ENCODE data around the gene GPC6.
A peak's percentile ranks its signal among the peaks of the same experiment; 100 is the strongest.

Gene GPC6

GRCh38 chr13:93230261-93230855 is 3.8 kb downstream of the GPC6 start:
- peak; percentile 93 for DNase-seq (ENCODE audit: low read depth)

GRCh38 chr13:93231867-93232266 is 5.3 kb downstream of the GPC6 start:
- DNase-seq (ENCODE audit: low read depth), result no peak

GRCh38 chr13:93233997-93234416 is 7.4 kb downstream of the GPC6 start:
- no peak for DNase-seq (ENCODE audit: low read depth)

- no peak for DNase-seq (ENCODE audit: low read depth)
Measured at GRCh38 chr13:93234459-93234858, 7.9 kb downstream of the GPC6 start.

GRCh38 chr13:93235258-93236015 is 8.8 kb downstream of the GPC6 start:
- peak; percentile 72 for DNase-seq (ENCODE audit: low read depth)

GRCh38 chr13:93238711-93239110 is 12.1 kb downstream of the GPC6 start:
- DNase-seq (ENCODE audit: low read depth), result no peak

GRCh38 chr13:93243375-93244063 is 16.9 kb downstream of the GPC6 start:
- no peak for DNase-seq (ENCODE audit: low read depth)

GRCh38 chr13:93244141-93244917 is 17.7 kb downstream of the GPC6 start:
- DNase-seq (ENCODE audit: low read depth), result peak; percentile 37

GRCh38 chr13:93244918-93245280 is 18.3 kb downstream of the GPC6 start:
- peak; percentile 23 for DNase-seq (ENCODE audit: low read depth)

- DNase-seq (ENCODE audit: low read depth), result no peak
Measured at GRCh38 chr13:93246069-93246468, 19.5 kb downstream of the GPC6 start.

GRCh38 chr13:93248627-93249047 is 22.0 kb downstream of the GPC6 start:
- no peak for DNase-seq (ENCODE audit: low read depth)

GRCh38 chr13:93249364-93250306 is 23.0 kb downstream of the GPC6 start:
- peak; percentile 78 for DNase-seq (ENCODE audit: low read depth)

- DNase-seq (ENCODE audit: low read depth), result no peak
Measured at GRCh38 chr13:93254775-93255174, 28.2 kb downstream of the GPC6 start.

GRCh38 chr13:93256998-93257397 is 30.4 kb downstream of the GPC6 start:
- DNase-seq (ENCODE audit: low read depth), result no peak

GRCh38 chr13:93259527-93260080 is 33.0 kb downstream of the GPC6 start:
- DNase-seq (ENCODE audit: low read depth), result peak; percentile 30

GRCh38 chr13:93260591-93260990 is 34.0 kb downstream of the GPC6 start:
- peak; percentile 52 for DNase-seq (ENCODE audit: low read depth)

- DNase-seq (ENCODE audit: low read depth), result no peak
Measured at GRCh38 chr13:93262729-93263345, 36.2 kb downstream of the GPC6 start.

GRCh38 chr13:93264876-93265275 is 38.3 kb downstream of the GPC6 start:
- no peak for DNase-seq (ENCODE audit: low read depth)

- DNase-seq (ENCODE audit: low read depth), result no peak
Measured at GRCh38 chr13:93265800-93266199, 39.2 kb downstream of the GPC6 start.

- no peak for DNase-seq (ENCODE audit: low read depth)
Measured at GRCh38 chr13:93266681-93267080, 40.1 kb downstream of the GPC6 start.

All from fibroblast of gingiva (primary cell).